CD4-positive, alpha-beta T cell treated with Interleukin-6 for 4 hours (primary cell): ENCODE results near the gene CCP110.
"Not testable (repeated sequence)": the region's sequence is repeated elsewhere in the genome, so short reads cannot be mapped to it uniquely, and the experiment has no call there.

Experiments
- DNase-seq: peaks from one replicate; pipeline ENCODE4 v3.0.0-alpha.2; 2020; ENCODE audit warnings: mixed read lengths

The CCP110 gene

DNA sequence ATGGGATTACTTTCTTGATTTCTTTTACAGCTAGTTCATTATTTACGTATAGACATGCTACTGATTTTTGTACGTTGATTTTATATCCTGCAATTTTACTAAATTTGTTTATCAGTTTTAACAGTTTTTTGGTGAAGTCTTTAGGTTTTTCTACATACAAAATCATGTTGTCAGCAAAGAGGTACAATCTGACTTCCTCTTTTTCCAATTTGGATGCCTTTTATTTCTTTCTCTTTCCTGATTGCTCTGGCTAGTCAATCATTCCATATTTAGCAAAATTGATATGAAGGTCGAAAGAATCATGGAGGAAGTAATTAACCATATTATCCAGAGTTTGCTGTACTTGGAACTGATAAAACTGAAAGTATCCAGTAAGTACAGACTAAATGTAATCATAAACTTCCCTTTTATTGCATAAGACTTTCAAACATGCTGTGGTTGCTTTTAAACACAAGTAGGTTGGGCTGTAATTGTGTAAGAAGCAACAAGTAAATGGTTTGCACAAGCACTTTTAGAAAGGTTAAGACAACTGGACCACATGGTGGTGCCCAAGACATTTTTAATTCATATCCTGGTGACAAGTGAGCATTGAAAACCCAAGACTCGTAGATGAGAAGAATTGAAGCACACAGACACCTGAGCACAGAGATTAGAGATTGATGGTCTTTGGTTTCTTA, 10.2 kb upstream of the CCP110 start:
- DNase-seq, result no peak

DNA sequence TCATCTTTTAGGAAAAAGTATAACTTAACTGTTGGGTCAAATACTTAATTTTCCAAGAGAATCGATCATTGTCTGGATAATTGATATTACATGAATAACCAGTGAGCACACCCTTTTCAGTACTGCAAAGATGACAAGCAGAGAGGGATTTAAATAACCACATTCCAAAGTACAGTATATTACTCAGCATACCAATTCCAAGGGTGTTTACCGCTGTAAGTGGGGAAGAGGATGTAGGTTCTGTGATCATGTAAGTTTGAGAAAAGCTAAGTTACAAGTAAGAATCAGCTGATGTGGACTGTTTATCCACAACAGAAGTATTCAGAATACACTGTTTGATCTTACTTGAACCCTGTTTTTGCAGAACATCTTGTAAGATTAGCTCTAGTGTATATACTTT, 8.0 kb upstream of the CCP110 start:
- DNase-seq, result no peak

DNA sequence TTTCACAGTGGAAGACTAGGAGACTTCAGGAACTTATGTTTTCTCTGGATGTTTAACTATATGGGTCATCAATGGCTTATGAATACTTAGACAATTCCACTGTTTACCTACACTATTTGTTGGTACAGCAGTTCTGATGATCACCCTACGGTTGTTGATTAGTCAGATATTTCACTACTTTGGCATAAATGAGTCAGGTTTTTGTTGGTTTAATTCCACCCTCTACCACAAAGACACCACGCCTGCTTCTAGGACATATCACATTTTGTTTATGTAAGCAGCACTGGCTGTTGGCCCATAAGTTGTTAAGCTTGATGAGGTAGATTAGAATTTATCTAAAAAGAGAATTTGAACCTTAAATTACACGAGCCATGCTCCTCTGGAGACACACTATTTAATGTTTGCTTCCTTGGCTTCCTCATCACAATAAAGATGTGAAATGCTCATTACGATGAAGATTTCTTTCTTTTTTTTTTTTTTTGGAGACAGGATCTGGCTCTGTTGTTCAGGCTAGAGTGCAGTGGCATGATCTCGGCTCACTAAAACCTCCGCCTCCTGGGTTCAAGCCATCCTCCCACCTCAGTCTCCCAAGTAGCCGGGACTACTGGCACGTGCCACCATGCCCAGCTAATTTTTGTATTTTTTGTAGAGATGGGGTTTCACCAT, 6.2 kb upstream of the CCP110 start:
- no peak for DNase-seq

DNA sequence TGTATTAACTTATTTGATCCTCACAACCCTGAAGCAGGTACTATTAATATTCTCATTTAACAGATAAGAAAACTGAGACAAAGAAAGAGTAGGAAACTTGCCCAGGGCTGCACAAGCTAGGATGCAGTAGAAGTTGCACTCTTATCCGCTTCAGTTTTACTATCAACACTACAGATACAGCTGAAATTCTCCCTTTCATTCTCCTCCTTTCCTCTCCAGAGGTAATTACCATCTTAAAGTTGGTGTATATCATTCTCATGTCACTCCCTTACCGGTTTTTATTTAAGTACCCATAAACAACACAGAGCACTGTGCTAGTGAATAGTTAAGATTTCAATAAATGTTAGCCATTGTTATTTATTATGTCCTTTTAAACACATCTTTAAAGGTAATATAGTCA, 5.4 kb upstream of the CCP110 start:
- DNase-seq, result no peak

DNA sequence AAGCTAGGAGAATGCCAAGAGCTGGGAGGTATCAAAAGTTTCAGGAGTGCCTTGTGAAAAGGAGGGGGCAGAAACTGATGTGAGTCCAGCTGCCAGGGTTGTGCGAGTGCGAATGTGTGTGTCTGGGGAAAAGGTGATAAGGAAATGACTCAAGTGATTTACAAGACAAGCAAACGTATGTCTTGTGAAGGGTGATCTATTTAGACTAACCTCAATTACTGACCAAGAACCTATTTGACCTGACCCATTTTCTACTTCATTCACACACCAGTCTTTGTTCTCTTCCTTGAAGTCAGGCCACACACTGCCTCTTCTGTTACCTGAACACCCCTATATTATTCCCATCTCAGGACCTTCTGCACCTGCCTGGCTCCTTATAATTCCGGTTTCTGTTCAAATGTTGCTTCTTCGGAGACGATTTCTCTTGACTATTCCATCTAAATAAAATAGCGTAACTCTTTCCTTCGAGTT, 2.8 kb upstream of the CCP110 start:
- peak; percentile 3 for DNase-seq

DNA sequence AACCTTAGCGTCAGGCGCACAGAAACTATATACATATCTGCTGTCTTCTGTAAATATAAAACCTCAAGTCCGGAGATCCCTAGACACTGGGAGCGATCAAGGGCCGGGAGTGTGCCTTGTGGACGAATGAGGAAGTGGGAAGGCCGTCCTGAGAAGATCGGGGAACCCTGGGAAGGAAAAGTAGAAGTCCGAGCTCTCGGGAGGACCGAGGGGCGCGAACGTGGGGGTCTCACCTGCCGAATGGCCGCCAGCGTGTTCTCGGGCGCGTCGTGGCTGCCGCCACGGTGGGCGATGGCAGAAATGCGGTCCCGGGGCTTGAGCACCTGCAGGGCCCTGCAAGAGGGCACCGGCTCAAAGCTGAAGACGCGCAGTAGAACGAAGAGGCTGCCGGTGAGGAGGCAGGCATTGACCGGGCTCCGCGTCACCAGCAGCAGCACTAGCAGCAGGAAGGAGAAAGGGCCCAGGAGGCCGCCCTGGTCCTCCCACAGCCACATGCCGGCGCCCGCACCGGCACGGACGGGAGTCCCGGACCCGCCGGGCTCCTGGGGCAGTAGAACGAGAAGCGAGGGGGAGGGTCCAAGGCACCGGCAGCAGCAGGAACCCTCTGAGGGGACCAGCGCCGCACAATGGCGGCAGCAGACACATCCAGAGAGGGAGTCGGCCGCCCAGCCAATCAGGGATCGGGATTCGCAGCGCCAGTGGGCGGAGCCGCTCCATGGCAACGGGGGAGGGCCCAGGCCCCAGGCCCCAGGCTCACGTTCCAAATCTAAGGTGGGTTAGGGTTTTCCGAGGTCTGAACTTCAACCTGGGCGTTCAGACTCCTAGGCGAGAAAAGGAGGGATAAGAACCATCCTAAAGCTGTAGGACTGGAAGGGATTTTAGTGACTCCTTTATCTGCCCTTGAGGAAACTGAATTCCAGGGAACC, 2.0 kb upstream of the CCP110 start, which contains the start of gene GDE1:
Gene GDE1 (minus strand): TSS at position 628 of the 926 bp plus-strand sequence. CDS start 134 bp downstream, at position 494.
- DNase-seq, result peak; percentile 96

DNA sequence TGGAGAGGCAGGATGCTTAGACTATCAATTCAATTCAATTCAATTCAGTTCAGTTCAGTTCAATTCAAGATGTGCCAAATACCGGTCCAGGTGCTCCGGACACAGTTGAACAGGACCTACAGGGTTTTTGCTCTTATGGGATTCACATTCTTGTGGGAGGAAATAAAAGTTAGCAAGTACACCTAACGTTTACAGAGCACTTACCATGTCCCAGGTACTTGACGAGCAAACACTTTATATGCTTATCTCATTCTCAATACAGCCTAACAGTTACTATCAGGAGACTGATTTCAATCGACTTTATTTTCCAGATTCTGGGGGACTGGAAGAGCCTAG, 1.4 kb upstream of the CCP110 start:
- no peak for DNase-seq

DNA sequence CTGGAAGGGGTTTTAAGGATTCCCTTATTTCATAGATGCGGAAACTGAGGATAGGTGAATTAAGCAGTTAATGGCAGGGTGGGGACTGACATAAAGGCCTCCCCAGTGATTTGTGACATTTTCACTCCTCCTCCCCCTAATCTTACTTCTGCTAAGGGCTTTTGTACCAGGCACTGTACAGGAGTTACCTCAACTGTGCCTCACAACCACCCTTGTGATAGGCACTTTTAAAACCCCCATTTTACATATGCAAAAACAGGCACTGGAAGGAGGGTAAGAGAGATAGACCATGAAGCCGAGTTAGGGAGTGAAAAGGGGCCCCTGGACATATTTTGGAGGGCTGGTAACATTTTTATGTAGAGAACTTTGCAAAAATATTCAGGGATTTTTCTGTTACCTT, 982 bp upstream of the CCP110 start:
- no peak for DNase-seq

DNA sequence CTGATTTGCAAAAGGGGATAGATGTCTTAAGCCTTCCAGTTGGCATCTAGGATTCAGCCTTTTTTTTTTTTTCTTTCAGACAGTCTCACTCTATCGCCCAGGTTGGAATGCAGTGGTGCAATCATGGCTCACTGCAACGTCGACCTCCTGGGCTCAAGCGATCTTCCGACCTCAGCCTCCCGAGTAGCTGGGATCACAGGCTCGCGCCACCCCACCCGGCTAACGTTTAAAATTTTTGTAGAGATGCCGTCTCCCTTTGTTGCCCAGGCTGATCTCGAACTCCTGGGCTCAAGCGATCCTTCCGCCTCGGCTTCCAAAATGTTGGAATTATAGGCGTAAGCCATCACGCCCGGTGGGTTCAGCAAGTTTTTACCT, 571 bp upstream of the CCP110 start:
- peak; percentile 1 for DNase-seq

DNA sequence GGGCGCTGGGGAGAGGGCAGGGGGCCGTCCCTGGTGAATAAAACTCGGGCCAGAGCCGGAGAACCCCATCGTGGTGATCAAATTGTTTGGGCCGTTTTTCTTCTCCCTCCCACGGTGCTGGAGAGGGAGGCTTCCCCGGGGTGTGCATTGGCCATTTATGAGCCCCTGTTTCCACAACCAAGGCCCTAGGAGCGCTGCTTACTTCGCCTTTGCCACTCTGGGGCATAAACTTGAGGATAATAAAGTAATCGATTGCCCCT, 544 bp downstream of the CCP110 start:
- peak; percentile 5 for DNase-seq

DNA sequence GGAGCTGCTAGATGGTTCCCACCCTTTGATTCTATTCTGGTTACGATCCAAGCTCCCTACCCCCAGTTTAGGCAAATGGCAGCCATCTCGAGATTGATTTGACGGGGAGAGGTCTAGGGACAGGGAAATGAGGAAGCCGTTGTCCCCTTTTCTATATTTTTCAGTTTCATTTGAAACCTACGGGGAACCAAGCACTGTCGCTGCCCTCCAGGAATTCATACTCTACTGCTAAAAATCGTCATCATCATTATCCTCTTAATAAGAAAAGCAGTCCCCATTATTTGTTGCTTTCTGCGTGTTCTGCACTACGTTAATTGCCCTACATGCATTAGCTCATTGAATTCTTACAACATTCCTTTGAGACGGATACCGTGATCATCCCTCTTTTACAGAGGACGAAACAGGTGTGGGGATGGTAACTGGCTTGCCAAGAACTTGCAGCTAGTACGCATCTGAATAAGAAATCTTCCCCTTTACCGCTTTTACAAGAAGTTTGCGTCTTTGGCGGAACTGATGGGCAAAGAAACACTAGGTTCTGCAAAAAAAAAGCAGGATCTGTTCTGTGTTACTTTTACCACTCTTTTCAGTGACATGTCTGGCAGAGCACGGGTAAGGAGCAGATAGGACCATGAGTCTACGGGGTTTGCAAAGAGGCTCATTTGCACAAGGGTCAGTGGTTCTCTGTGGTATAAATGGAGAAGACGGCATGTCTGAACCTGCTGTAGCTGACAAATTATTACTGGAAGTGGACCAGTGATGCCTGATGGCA, 1.1 kb downstream of the CCP110 start:
- no peak for DNase-seq

DNA sequence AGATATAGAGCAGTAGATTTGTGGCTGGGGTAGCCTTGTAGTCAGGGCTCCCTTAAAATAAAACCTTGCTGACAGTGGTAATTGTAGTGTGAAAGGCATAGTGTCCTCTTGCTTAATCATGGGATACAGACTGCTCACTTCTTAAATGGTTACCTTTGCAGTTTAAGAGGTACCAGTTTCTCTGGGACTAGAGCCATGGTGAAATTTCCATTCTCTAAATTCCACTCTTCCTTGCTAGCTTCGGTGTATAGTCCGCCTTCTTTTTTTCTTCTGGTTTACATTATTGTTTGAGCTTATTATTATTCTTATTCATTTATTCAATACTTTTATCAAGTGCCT, 1.6 kb downstream of the CCP110 start:
- DNase-seq, result no peak

DNA sequence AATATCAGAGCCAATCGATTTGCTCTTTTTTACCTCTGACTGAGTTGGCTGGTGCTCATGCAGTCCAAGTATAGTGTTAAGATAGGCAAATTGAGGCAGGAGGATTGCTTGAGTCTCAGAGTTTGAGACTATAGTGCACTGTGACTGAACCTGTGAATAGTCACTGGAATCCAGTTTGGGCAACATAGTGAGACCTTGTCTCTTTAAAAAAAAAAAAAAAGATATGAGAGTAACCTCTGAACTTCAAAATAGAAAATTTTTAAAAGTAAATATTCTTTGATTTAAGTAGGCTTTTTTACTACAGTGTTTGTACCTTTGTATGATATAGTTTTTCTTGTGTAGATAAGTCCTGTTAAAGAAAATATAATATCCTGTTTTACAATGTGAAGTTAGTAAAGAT, 3.4 kb downstream of the CCP110 start:
- no peak for DNase-seq

DNA sequence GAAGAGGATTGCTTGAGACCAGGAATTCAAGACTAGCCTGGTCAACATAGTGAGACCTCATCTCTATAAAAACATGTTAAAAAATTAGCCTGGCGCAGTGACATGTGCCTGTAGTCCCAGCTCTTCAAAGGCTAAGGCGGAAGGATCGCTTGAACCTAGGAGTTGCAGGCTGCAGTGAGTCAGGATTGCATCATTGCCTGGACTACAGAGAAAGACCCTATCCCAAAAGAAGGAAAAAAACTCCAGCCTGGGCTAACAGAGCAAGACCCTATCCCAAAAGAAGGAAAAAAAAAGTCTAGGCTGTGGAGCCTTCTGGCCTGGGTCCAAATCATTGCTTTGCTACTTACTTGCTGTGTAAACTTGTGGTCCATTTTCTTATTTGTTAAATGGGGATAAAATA, 4.9 kb downstream of the CCP110 start:
- no peak for DNase-seq

DNA sequence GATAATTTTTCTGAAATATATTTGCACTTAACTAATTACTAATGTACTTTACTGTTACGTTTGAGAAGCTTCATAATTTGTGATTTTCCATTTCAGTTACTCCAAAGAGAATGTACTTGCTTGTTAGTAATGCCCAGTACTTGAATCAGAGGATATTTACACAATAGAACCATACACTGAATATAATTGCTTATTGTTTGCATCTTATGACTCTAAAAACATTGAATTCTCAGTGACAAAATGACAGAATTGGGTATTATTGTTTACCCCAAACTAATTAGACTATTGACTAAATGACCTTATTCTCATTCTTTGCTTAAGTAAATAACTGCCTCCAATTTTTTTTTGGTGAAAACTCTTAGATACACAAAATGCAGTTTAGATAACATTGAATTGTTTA, 8.9 kb downstream of the CCP110 start:
- DNase-seq, result no peak

DNA sequence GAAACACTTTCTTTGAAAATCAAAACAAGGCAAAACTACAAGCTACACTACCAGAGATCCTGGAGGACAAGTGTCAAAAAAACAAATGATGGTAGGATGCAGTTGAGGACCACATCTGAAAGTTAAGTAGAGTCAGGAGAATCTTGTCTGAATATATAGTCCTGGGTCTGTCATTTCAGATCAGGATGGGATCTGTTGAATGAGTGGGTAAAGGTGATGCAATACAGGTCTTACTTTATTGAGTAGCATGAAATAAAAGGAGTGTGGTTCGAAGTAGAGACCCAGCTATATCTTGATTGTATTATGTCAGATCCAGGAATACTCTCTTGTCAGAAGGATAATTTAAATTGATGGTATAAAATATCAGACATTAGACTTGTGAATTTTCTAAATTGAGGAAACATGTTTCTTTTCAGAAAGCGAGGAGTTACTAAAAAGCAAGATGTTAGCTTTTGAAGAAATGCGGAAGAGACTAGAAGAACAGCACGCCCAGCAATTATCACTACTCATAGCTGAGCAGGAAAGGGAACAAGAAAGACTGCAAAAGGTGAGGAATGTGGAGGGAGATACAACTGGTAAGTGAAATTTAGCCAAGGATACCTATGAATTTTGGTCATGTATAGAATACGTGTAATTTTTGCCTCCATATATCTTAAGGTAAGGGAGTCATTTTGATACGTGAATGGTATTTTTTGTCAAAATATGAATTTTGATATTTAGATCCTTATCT, 16.7 kb downstream of the CCP110 start:
- no peak for DNase-seq

DNA sequence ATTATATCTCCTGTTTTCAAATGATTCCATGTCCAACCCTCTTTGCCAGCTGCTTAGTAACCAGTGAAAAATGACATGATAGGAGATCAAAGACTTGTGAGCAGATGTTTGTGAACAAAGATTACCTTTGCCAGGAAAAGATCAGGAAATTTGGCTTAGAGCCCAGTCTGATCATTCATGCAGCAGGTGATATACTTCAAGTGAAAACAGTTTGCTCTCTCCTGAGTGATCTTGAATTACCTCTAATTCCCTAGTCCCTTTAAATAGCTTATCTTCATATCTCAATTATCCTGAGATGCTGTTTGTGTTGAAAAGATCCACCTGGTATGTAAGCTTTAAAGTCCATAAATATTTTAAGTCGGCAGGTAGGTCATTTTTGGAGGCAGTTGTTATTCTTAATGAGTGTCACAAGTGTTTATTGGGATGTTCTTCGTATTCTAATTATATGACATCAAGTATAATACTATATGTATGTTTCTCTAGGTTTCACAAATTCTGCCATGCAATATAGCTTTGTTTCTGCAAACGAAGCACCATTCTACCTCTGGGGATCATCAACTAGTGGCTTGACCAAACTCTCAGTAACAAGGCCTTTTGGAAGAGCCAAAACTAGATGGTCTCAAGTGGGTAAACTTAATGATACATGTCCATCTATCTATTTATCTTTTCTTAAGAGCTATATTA, 18.5 kb downstream of the CCP110 start:
- no peak for DNase-seq

DNA sequence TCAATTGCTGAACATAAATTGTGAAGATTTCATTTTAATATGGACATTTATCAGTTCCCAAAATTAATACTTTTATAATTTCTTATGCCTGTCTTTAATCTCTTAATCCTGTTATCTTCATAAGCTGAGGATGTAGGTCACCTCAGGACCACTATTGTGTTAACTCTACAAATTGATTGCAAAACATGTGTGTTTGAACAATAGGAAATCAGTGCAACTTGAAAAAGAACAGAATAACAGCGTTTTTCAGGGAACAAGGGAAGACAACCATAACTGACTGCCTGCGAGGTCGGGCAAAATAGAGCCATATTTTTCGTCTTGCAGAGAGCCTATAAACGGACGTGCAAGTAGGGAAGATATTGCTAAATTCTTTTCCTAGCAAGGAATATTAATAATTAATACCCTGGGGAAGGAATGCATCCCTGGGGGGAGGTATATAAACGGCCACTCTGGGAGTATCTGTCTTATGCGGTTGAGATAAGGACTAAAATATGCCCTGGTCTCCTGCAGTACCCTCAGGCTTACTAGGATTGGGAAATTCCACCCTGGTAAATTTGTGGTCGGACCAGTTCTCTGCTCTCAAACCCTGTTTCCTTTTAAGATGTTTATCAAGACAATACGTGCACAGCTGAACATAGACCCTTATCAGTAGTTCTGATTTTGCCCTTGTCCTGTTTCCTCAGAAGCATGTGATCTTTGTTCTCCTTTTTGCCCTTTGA, 19.7 kb downstream of the CCP110 start:
- not testable (repeated sequence) for DNase-seq

DNA sequence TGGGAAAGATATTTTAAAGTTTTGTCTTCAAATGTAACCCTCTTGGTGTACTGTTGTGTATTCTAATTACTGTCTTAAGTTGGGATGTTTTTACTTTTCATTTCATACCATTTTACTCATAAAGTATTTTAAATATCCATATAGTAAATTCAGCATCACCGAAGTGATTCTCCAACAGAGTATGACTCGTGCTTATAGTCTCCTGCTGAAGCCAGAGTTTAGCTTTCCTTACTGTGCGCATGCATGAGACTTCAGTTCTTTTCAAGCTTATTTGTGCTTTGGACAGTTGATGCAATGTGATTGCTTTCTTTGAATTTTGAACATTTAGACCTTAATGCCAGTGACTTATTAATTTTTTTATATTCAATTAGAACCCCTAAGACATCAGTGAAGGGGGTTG, 24.4 kb downstream of the CCP110 start:
- DNase-seq, result no peak

DNA sequence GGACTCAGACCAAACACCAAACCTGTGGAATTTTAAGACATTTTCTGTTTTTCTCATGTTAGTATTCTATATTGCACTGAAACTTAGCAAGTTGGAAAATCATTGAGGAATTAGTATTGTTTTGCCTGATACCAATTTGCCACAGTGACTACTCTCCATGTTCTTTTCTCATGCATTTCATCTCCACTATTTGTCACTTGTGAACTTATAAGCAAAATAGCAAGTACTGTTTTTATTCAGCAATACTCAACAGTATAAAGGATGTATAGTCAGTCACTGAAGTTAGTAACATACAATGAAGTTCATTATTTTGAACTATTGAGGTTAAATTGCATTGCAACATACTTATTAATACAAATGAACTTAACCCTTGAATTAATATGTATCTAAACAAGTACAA, 25.9 kb downstream of the CCP110 start:
- DNase-seq, result no peak

DNA sequence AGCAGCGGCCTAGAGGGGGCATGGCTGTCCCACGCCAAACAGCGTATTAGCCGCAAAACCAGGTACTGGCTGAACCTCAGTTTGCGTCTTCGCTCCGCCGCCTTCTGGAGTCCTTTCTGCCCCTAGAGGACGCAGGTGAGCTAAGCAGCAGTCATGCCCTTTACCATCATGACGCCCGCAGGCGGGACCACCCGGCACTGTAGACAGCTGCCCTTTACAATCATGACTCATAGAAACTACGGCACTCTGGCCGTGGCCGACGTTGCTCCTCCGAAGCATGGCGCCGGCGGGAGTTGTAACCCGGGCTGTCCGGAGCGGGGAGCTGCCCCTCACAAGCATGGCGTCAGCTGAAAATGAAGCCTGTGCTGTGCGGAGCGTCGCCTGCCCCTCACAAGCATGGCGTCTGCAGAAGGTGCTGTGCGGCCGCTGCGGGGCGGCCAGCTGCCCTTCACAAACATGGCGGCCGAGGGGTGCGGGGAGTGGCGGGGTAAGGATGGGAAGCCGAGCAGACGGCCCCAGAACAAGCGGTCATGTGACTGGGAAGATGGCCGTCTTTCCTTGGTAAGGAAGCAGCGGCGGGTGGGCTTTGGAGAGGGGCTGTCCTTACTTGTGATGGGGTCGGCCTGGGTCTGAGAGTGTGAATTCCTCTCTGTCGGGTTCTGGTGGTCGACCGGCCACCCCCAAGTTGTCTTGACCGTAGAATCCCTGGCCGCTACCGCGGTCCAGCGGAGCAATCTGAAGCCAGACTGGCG, 31.6 kb downstream of the CCP110 start, which contains the start of gene VPS35L:
Gene VPS35L (plus strand): TSS at position 518 of the 752 bp plus-strand sequence. CDS start 27 bp downstream, at position 545.
- DNase-seq, result peak; percentile 98
